HG02852 (cell line): ENCODE results near the gene SBSN.

ENCODE experiments used
- ATAC-seq: cut with Tn5 transposase; IDR thresholded peaks from one replicate; pipeline ENCODE4 v1.9.1; 2021; ENCODE audit warnings: mild to moderate bottlenecking, moderate library complexity; ENCODE audit not compliant: unreplicated experiment

Gene SBSN

DNA sequence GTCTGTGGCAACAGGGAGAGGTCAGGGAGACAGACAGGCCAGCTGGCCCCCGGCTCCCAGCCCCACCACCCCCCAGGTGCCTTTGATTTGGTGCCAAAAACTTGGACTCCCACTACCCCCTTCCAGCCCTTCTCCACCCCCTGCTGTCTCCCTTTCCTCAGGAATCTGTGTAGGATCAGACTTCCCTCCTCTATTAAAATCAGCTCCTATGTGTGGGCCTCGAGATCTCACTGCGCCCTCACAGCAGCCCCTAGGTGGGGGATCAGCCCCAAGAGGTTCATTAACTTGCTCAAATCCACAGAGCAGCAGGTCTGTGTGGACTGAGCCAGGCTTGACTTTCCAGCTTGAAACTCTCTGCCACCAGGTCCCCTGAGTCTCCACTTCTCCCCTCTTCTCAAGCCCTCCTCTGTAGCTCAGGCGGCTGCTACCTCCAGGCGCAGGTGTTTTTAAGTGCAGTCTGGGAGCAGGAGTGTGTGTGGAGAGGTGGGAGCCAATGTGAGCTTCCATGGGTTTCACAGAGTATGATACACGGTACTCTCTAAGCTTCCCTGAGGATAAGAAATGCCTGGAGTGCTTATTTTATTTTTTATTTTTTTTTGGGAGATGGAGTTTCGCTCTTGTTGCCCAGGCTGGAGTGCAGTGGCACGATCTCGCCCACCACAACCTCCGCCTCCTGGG is 6.8 kb upstream of the SBSN start:
- ATAC-seq = no peak

DNA sequence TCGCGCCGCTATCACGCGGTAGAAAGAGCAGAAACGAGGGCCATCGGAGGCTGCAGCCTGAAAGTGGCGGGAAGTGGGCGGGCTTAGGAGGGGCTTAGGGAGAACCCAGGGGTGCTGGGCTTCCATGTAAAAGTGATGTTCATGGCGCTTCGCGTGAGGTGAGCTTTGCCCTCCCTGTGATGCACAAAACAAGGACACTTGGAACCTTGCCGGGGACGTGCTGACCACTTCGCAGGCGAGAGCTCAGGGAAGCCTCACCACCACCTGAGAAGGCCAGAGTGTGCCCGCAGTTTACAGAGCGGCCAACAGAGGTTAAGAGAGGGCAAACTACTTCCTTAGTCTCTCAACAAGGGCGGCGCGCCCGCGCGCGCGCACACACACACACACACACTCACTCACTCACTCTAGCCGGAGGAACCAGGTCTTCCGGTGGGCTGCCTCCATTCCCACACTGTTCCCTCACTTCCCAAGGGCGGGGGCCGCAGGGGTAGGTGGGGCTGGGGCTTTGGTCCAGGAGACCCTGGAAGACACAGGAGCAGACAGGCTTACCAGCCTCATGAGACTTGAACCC is 5.8 kb upstream of the SBSN start:
- no peak for ATAC-seq

DNA sequence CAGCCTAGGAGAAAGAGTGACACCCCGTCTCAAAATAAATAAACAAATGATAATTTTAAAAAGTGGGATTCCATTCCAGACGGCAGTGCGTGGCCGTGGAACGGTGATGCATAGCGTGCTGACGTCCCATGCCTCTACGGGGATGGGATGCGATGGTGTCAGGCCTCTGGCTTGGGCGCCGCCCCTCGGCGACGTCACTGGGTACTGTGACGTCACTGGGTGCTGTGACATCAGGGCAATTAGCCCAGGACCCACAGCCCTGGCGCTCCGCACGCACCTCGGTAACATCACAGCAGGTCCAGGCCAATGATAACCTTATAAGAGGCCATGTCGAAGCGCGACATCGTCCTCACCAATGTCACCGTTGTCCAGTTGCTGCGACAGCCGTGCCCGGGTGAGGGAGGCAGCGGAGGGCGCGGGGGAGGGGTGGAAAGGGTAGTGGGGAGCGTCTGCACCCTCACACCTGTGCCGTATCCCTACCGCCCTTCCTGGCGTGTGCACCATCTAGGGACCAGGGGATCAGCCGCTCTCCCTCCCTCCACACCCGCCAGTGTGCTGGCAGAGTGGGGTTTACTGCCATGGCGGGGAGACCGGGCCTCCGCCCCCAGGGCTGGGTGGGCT is 5.2 kb upstream of the SBSN start, which contains the start of gene GAPDHS:
Gene GAPDHS, plus strand, starts transcription at position 256 of the 621 bp plus-strand sequence. Its CDS starts 72 bp downstream, at position 328.
- ATAC-seq = no peak

DNA sequence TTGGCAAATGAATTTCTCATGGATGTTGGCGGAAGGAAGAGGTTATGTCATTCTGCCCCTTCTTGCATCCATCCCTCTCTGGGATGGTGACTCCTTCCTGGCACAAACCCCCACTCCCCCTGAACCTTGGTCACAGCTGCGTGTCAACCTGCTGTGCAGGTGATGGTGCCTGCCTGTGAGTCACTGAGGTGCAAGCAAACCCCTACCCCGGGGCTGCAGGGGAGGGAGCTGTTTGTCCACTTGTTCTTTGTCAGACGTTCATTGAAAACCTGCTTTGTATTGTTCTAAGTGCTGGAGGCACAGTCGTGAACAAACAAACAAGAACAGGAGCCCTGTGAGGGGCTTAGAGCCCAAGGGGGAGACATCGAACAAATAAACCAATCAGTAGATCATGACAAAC is 3.2 kb upstream of the SBSN start:
- ATAC-seq = no peak

DNA sequence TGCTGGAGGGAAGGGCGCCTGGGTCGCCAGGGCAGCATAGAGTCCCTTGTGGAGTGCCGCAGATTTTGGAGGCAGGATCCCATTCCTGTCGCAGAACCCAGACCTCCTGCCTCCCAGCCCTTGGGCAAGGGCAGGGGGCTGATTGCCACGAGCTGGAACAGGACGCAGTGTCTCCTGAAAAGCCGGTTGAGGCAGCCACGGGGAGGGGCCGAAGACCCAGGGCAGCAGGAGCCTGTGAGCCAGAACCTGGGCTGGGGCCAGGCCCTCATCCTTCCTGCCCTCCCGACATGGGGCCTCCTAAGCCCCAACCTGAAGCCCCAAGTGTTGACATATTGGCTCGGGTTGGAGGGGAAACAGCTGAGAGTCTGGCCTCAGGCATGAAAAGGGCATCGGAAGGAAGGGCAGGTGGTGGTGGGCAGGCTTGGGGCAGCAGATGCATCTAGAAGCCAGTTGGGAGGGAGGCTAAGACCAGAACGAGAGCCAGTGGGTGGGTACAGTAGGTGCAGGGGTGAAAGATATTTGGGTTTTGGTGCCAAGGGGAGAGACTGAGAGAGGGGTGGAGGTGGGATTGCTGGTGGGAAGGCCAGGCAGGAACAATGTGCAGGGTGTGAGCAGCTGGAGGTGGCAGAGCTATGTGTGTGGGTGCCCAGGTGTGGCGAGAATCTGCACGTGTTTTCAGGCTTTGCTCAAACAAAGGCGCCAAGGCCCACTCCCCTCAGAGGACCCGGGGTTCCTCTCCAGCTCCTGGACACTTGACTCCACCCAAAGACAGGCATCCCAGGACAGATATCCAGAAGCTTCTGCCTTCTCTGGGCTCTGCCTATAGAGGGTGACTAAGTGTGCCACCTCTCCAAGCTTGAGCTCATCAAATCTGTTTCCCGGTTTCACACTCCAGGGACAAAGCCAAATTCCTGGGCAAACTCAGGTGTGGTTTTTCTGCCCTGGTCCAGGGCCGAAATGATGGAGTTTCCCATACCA is 1.4 kb upstream of the SBSN start:
- no peak for ATAC-seq

DNA sequence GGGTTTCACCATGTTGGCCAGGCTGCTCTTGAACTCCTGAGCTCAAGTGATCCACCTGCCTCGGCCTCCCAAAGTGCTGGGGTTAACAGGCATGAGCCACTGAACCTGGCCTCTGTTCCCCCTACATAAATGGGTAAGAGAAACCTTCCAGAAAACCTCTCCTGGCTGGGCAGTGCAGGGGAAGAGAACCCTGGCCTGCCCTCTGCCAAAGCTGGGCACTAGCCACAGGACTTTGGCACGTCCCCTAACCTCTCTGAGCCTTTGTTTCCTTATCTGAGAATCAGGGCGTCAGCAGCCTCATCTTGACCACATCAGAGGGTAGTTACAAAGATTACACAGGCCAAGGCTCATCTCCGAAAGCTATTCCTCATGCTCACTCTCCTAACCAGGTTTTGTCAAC is 2.2 kb downstream of the SBSN start:
- ATAC-seq = no peak

DNA sequence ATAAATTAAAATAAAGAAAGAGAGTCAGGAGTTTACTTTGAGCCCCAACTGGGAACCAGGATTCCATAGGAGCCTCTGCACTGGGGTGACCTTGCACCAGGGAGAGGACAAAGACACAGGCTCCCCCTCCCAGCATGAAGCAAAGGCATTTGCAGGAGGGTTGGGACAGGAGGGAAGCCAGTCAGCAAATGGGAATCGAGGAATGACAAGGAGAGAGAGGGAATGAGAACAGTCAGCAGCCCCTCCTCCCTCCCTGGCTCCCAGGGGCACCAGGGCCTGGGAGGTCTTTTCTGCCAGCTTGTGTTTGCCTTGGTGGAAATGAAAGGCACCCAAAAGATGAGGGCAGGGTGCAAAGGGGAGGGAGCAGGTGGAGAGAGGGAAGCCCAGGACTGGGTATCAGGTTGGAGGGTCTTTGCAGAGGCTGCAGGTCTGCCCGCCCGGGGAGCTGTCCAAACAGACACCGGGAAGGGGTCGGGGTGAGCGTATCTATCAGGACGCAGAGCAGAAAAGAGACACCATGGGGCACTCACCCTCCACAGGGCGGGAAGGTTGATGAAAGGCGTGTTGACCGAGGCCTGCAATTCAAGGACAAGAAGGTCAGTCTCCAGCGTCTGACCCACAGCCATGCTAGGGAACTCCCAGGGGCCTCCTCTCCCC is 3.8 kb downstream of the SBSN start:
- ATAC-seq = no peak

DNA sequence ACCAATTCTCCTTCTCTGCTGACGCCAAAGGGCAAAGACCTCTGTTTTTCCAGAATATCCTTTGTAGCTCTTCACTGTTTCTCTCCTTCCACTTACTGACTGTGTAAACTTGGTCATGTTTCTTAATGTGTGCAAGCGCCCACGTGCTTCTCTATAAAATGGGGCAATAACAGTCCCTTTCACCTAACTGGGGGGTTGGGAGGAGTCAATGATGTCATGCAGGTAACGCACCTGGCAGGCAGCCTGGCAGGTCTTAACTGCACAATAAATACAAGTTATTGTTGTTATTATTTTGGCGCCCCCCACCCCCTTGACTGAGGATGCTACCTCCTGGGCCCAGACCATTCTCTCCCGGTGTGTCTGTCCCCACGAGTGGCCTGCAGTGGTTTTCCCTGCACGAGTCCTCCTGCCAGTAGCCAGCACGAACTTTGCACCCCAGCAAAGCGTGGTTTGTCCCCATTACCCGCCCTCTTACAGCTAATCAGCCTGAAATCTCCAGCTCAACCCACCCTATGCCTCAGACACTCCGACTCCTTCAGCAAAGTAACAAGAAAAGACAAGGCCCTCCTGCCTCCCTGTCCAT is 5.3 kb downstream of the SBSN start:
- no peak for ATAC-seq

DNA sequence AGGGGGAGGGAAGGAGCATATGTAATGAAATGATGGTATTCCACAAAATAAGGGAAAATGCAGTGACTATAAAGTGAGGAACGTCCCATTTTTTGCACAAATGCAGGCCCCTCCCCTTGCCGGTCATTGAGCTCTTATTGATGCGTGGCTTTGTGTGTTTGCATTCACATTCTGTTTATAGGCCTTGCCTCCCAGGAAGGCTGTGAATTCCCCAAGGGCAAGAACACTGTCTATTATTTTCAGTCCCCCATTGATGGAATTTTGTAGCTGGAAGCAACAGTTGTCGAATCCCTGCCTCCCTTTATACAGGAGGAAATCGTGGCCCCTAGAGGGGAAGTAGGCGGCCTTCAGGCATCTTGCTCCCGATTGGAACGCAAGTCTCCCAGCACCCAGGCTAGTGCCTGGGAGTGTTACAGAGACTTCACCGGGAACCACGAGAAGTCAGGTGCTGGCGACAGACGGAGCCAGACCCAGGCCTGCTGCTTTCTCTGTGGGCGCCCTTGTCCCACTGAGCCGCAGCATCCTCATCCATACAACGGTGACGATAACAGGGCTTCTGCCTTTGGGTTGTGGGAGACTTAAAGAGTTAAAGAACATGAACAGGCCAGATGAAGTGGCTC is 6.9 kb downstream of the SBSN start:
- ATAC-seq = no peak

DNA sequence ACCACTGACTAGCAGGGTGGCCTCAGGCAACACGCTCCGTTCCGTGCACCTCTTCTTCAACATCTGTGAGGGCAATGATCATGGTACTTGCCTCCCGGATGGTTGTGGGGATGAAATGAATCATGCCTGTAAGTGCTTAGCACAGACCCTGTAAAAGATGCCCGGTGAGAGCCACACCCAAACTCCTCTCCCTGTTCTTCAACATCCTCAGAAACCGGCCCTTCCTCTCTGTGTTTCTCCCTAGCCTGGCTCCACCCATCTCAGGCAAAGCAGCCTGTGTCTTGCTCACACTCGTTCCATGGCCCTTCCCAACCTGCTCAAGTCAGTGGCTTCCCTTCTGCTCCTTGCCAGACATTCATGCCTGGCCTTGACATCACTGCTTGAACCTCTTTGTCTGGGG is 8.8 kb downstream of the SBSN start:
- ATAC-seq = no peak

DNA sequence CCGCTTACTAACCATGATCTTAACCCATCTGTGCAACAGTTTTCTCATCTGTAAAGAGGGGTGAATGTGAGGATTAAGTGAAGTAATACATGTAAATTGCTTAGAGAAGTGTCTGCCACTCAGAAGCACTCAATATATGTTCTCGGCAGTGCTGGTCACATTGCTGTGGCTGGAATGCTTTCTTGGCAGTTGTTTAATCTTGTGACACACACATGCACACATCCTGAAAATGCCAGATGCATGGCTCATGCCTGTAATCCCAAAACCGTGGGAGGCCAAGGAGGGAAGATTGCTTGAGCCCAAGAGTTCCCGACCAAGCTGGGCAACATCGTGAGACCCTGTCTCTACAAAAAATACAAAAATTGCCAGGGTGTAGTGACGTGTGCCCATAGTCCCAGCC is 9.8 kb downstream of the SBSN start:
- no peak for ATAC-seq

DNA sequence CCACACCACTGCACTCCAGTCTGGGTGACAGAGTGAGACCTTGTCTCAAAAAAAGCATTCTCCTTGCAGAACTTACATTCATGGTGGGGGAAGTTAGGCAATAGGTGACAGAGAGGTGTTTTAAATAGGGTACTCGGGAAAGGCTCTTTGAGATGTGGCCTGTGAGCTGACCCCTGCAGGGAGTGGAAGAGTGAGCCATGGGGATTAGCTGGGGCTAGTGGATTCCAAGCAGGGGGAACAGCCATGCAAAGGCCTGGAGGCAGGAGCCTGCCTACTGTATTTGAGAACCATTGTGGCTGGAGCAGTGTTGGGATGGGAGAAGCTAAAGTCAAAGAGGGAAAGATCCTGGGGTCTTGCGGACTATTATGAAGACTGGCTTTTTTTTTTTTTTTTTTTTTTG is 10.8 kb downstream of the SBSN start:
- no peak for ATAC-seq

DNA sequence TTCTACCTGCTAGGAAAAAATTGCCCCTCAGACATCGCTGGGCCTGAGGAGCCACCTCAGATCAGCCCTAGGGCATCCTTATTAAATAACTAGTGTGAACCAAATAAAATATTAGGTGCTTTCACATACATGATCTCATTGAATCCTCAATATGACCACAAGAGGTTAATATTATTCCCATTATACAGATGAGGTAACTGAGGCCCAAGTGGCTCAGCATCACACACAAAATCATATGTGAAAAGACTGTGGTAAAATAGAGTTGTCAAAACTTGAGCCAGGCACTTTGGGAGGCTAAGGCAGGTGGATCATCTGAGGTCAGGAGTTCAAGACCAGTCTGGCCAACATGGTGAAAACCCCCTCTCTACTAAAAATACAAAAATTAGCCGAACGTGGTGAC is 11.8 kb downstream of the SBSN start:
- no peak for ATAC-seq

DNA sequence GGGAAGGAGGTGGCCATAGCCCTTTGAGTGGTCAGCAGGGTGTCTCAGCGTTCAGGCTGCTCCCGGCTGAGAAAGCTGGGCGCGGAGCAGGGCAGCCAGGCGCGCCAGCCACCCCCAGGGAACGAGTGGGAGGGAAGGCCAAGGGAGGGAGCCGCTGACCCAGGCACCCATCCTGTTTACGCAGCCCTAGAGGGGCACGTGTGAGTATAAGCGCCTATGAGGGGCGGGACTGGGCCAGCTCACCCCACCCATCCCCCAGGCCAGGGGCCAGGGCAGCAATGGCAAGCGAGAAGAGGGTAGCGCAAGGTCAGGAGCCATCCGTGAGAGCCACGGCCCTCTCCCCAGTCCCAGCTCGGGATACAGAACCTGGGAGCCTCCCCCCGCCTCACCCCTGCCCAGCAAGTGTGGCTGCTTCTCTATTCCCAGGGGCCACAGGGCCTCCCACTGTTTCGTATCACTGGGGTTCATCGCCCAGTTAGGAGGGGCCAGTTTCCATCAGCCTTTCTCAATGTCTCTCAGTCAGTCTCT is 13.8 kb downstream of the SBSN start:
- ATAC-seq = no peak

DNA sequence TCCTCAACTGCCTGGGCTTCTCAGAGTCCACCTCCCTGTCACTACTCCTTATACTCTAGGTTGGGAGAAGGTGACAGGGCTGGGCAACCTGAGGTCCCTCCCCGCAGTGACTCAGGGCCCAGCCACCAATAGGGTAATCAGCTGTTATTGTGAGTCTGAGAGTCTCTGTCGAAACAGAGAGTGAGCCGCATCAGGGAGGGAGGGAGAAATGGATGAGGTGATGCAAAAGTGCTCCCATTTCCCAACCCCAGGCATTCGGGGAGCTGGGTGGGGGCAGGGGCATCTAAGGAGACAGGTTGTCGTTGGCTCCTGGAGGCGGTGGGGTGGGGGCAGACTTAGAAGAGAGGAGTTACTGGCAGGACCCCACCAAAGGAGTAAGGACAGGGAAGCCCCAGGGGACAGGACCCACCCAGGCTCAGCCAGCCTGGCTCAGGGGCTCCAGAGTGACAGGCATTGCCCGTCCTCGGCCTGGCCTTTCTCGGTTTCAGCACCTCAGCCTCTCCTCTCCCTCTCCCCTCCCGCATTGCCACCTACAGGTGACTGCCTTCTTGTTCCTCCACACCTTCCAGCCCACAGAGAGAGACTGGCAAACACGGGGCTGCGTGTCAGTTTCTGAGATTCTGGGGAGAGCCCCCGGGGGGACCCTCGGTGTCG is 14.4 kb downstream of the SBSN start, which contains the start of gene DMKN:
Gene DMKN, minus strand, starts transcription at position 22 of the 654 bp plus-strand sequence. CDS start 174 bp downstream, outside the sequence.
- ATAC-seq = no peak

DNA sequence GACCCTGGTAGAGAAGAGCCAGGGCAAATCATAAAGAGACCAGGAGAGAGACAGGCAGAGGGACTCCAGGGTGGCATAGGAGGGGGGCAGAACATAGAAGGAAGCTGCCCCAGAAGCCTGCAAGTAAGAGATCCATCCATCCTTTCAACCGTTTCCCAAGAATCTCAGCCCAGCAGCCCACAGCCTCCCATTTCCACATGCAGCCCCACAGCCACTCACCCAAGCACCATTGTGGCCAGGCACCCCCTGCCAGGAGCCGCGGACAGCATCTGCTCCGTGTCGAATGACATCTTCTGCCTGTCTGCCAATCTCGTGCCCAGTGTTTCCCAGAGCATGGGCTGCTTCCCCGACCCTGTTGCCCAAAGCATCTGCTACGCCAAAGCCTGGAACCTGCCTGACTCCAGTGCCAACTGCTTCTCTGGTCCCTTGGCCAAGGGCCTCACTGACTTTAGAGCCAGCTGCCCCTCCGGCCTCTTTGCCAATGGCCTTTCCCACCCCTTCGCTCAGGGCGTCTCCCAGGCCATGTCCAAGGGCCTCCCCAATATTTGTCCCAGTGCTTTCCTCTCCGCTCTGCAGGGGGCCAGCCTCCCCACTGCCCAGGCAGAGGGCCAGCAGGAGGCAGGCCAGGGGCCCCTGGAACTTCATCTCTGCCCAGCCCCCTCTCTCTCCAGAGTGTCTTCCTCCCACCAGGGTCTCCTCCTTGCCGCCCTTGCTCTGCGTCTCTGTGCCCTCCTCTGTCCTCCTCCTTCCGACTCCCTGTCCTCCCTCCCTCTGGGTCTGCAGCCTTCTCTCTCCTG is 15.1 kb downstream of the SBSN start:
- no peak for ATAC-seq

DNA sequence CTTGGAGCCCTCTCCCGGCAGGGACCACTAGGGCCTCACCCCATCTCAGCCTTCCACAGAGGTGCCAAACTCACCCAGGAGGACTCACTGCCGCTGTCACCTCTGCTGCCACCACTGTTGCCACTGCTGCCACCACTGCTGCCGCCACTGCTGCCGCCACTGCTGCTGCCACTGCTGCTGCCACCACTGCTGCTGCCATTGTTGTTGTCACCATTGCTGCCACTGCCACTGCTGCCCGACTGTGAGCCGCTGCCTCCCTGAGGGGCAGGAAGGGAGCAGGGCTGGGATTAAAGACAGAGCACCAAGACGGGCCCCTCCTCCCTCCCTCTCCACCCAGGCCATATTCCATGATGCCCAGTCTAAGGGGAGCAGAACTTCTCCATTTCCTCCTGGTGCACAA is 16.8 kb downstream of the SBSN start:
- ATAC-seq = no peak

DNA sequence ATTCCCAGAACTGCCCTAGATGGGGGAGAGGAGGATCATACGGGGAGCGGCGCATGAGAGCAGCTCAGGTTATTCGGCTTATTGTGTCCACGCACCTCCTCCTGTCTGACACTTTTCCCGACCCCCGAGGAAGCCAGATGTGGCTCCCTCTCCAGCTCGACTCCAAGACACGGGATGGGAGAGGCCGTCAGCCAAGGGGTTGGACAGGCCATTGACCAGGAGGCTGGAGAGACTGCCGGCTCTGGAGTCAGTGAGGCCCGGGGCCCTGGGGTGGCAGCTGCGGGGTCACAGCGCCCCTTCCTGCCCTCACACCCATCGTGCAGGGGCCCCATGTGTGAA is 17.5 kb downstream of the SBSN start:
- ATAC-seq = no peak
